ENCODE results near the gene UFSP2. TPM values are rescaled to one million over a fixed set of nuclear protein-coding genes. Genes with fewer than 3 reads are reported as not detected.

The UFSP2 gene
- total and polyA plus RNA-seq, 2 of the 4 experiments (the other 2 are of a cell fraction) = 21.8 to 43.7 TPM

DNA sequence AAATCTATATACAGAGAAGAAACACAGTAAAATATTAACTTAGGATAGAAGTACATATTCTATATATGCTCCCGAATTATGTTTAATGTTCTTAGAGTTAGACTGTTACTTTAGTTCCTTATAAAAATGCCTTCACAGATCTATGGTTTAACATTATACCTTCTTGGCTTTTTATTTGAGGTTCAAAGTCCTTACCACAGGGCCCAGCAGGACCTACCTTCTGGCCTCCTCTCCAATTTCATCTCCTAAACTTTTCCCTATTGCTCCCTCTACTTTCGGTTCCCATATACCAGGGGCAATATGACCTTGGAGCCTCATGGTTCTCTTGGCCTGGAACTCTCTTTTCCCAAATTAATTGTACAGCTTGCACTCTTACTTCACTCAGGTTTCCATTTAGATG lies 17.3 kb downstream of the UFSP2 start:
- Histone ChIP-seq H2AK5ac (ENCODE audit: low read depth, low read length) (no peak overlapping the region), H2AK9ac (replicated peaks; ENCODE audit: low read depth, low read length, poor library complexity) (no peak overlapping the region), H3K23ac (ENCODE audit: low read depth, low read length) (no peak overlapping the region), H2BK5ac (ENCODE audit: low read depth, low read length, poor library complexity, severe bottlenecking) (no peak overlapping the region), H4K20me1 (ENCODE audit: insufficient read depth, low read length) (no peaks in the 10 kb centered on the region), H3K4me2 (ENCODE audit: low read depth, low read length) (no peak overlapping the region), H3K4me3 (ENCODE audit: insufficient read depth, low read depth, low read length) (no peak overlapping the region), H3K56ac (ENCODE audit: extremely low read depth, insufficient read depth, low read length) (no peak overlapping the region), H3K9me1 (ENCODE audit: insufficient read depth, low read length) (peaks cover 3% of the 10 kb centered on the region; the same call in 1 of the 2 replicates), H3K36me3 (ENCODE audit: control insufficient read depth, insufficient read depth, low read length) (peaks cover 22% of the 10 kb centered on the region), H2BK20ac (ENCODE audit: low read depth, low read length) (no peak overlapping the region), H4K8ac (ENCODE audit: low read depth in 2 of 2, low read length in 2 of 2) (no peak overlapping the region), H3K4ac (ENCODE audit: low read depth, low read length) (no peak overlapping the region), H3K14ac (replicated peaks; ENCODE audit: low read depth, low read length) (no peak overlapping the region), H3K27me3 (ENCODE audit: control insufficient read depth, insufficient read depth, low read length) (no peaks in the 10 kb centered on the region), H3K27ac (ENCODE audit: insufficient read depth, low read length) (no peak overlapping the region), H2BK15ac (ENCODE audit: low read depth, low read length) (no peak overlapping the region), H3K18ac (ENCODE audit: low read depth, low read length) (no peak overlapping the region), H3K79me1 (ENCODE audit: low read depth in 1 of 2, low read length in 2 of 2) (no peaks in the 10 kb centered on the region; a peak in 1 of 4 replicates), H3K9me3 (ENCODE audit: control insufficient read depth, insufficient read depth, low read length) (peaks cover 3% of the 10 kb centered on the region), H2BK120ac (ENCODE audit: low read depth, low read length) (no peak overlapping the region), H2AFZ (replicated peaks; ENCODE audit: low read length, poor library complexity) (no peak overlapping the region), H4K5ac (ENCODE audit: low read depth, low read length) (no peak overlapping the region), H3K4me1 (ENCODE audit: control insufficient read depth, insufficient read depth, low read length) (0 out of 2 replicates have a peak, but pooled peaks cover 1% of the 10 kb centered on the region), H3K9ac (ENCODE audit: low read depth, low read length) (no peak overlapping the region), H4K91ac (ENCODE audit: insufficient read depth, low read depth, low read length) (no peak overlapping the region)
- 89% methylated on average over 1 of the region's 2 CpGs; no CpG with 5 or more reads in 1 of the 2 experiments for WGBS, 2 experiments (ENCODE audit: extremely low coverage in 2 of 2, insufficient read length in 1 of 2)
- intact Hi-C loops (cut with micrococcal nuclease) (no loop called here), dilution Hi-C loops (cut with HindIII; ENCODE audit: low sequenced_read_pairs, unreplicated experiment) (no loop called here), in situ Hi-C loops (cut with MboI; ENCODE audit: low sequenced_read_pairs) (no loop called here)
- TF ChIP-seq, protein P1, sequence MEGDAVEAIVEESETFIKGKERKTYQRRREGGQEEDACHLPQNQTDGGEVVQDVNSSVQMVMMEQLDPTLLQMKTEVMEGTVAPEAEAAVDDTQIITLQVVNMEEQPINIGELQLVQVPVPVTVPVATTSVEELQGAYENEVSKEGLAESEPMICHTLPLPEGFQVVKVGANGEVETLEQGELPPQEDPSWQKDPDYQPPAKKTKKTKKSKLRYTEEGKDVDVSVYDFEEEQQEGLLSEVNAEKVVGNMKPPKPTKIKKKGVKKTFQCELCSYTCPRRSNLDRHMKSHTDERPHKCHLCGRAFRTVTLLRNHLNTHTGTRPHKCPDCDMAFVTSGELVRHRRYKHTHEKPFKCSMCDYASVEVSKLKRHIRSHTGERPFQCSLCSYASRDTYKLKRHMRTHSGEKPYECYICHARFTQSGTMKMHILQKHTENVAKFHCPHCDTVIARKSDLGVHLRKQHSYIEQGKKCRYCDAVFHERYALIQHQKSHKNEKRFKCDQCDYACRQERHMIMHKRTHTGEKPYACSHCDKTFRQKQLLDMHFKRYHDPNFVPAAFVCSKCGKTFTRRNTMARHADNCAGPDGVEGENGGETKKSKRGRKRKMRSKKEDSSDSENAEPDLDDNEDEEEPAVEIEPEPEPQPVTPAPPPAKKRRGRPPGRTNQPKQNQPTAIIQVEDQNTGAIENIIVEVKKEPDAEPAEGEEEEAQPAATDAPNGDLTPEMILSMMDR (conservative IDR thresholded peaks at IDR 0.05; ENCODE audit: low read depth, low read length) = no peak
- no peak for TF ChIP-seq RCOR1 (IDR thresholded peaks at IDR 0.05; ENCODE audit: insufficient replicate concordance, low read length)
- no peak for TF ChIP-seq MXI1 (IDR thresholded peaks at IDR 0.05; ENCODE audit: borderline replicate concordance, low read depth, low read length)
- no peak for TF ChIP-seq USF2 (IDR thresholded peaks at IDR 0.05; ENCODE audit: low read depth, low read length)
- TF ChIP-seq RAD21 (IDR thresholded peaks at IDR 0.05; ENCODE audit: low read length) = no peak
- TF ChIP-seq, protein P2, sequence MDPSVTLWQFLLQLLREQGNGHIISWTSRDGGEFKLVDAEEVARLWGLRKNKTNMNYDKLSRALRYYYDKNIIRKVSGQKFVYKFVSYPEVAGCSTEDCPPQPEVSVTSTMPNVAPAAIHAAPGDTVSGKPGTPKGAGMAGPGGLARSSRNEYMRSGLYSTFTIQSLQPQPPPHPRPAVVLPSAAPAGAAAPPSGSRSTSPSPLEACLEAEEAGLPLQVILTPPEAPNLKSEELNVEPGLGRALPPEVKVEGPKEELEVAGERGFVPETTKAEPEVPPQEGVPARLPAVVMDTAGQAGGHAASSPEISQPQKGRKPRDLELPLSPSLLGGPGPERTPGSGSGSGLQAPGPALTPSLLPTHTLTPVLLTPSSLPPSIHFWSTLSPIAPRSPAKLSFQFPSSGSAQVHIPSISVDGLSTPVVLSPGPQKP (IDR thresholded peaks at IDR 0.05; ENCODE audit: borderline replicate concordance, low read depth, low read length) = no peak
- no peak for TF ChIP-seq RFX5 (IDR thresholded peaks at IDR 0.05; ENCODE audit: low read depth, low read length)
- no peak for TF ChIP-seq CHD1 (IDR thresholded peaks at IDR 0.05; ENCODE audit: low read depth, low read length)
- no peak for TF ChIP-seq POLR2A (IDR thresholded peaks at IDR 0.05; ENCODE audit: low read depth, low read length)
- no peak for TF ChIP-seq MAZ (IDR thresholded peaks at IDR 0.05; ENCODE audit: borderline replicate concordance, low read depth, low read length)
- DNase-seq (no peak), ATAC-seq (ENCODE audit: low read depth) (no peak)
- BruUV-seq (replicated peaks) = no TSS peak
- ChIA-PET CTCF (no interaction called here), POLR2A (ENCODE audit: unreplicated experiment) (no interaction called here)

All from IMR-90 (cell line).